ENCODE results near the gene PATL2. TPM values are rescaled to one million over a fixed set of nuclear protein-coding genes. Genes with fewer than 3 reads are reported as not detected.

Gene PATL2
- total RNA-seq, 2 experiments from 2014 or later: 4.8 to 8.8 TPM

DNA sequence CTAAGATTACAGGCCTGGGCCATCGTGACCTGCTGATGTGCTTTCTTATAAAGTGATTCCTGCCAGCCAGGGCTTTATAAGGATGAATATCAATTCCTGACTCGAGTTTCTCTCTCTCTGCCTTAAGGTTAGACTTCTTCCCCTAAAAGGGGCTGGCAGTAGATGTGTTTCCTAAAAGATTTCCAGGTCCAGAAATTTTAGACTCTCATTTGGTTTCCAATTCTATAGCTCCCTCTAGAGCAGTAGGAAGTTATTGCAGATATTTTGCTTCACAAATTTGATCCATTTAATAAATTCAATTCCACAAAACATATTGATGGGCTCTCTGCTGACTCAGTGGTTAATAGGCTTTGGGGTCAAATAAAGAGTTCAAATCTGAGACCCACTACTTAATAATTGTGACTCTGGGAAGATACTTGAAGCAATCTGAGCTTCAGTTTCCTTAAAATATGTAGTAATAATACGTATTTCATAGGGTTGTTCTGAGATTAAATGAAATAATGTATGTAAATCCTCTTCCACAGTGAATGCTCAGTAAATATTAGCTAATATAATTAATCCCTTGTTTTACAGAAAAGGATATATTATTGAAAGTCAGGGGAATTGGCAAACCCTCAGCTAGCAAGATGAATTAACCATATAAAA, 27.3 kb upstream of the PATL2 start:
- intact Hi-C loops (cut with micrococcal nuclease; ENCODE audit: unreplicated experiment): loop anchor here (1.0 to 5.0 kb wide), 3 partner anchors 75 to 311 kb away; partner anchors contain the start of genes CTDSPL2 and SPG11
- H3K9me3 ChIP-seq (ENCODE audit: low read length): no peaks in the 10 kb centered on the region
- no TSS peak for BruUV-seq (replicated peaks)
- H3K4me1 ChIP-seq (ENCODE audit: insufficient read depth, low read length, poor library complexity, severe bottlenecking): peaks cover 35% of the 10 kb centered on the region
- no peak for TF ChIP-seq EZH2phosphoT487 (IDR thresholded peaks at IDR 0.05; ENCODE audit: borderline replicate concordance, low read depth, low read length)
- TF ChIP-seq, protein P1, sequence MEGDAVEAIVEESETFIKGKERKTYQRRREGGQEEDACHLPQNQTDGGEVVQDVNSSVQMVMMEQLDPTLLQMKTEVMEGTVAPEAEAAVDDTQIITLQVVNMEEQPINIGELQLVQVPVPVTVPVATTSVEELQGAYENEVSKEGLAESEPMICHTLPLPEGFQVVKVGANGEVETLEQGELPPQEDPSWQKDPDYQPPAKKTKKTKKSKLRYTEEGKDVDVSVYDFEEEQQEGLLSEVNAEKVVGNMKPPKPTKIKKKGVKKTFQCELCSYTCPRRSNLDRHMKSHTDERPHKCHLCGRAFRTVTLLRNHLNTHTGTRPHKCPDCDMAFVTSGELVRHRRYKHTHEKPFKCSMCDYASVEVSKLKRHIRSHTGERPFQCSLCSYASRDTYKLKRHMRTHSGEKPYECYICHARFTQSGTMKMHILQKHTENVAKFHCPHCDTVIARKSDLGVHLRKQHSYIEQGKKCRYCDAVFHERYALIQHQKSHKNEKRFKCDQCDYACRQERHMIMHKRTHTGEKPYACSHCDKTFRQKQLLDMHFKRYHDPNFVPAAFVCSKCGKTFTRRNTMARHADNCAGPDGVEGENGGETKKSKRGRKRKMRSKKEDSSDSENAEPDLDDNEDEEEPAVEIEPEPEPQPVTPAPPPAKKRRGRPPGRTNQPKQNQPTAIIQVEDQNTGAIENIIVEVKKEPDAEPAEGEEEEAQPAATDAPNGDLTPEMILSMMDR (conservative IDR thresholded peaks at IDR 0.05; ENCODE audit: low read length): peak; percentile 99
- no peak overlapping the region for H3K4me2 ChIP-seq (ENCODE audit: low read length)
- DNase-seq (ENCODE audit: low spot score): peak; percentile 67
- ChIA-PET CTCF (ENCODE audit: unreplicated experiment) (interaction anchor here (0.9 kb wide), 1 partner anchor 10 kb away, joined by 3 read pairs; no protein-coding TSS in a partner anchor), POLR2A (interaction anchor here (0.9 to 6.1 kb wide), 7 partner anchors 10 to 146 kb away, joined by 3 to 72 read pairs (median 7); partner anchors contain the start of genes B2M, PATL2 and SPG11)
- H3K36me3 ChIP-seq (ENCODE audit: insufficient read depth, low read length): no peaks in the 10 kb centered on the region
- no peaks in the 10 kb centered on the region for H3K9me2 ChIP-seq (ENCODE audit: insufficient read depth, low read length)
- H3K27ac ChIP-seq (ENCODE audit: low read depth, low read length, poor library complexity, severe bottlenecking): no peak overlapping the region
- H3K79me2 ChIP-seq (ENCODE audit: insufficient read depth, low read depth, low read length): no peaks in the 10 kb centered on the region
- H3K4me3 ChIP-seq (ENCODE audit: low read depth, low read length, poor library complexity, severe bottlenecking): no peak overlapping the region
- H2AFZ ChIP-seq (ENCODE audit: low read length): no peak overlapping the region
- no peaks in the 10 kb centered on the region for H4K20me1 ChIP-seq (ENCODE audit: insufficient read depth, low read length)

DNA sequence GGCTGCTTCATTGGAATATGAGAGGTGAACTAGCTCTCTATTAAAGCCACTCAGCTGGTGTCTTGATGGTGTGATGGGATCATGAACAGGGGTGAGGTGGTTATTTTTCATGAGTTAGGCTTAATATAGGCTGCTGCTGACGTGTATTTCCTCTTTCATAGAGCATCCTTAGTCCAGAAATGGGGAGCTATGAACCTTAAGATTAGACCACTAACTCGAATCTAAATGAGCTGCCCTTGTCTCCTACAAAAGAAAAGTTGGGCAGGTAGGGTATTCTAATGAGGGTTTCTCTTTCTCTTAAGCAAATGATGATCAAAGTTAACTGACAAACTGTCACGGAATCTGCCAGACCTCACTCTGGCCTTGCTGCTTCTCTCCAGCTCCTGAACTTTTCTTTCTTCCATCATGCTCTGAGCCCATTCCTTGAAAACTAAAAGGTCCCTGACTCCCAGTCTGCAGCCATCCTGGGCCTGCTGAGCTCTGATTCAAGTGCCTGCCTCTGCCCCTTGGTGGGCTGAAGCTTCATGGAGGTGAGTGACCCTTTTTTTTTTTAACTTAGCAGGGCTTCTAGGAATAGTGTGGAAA, 25.1 kb upstream of the PATL2 start, which contains the start of gene TRIM69:
TSS of gene TRIM69 (plus strand) at position 348 of the 585 bp plus-strand sequence. CDS start at position 525, 177 bp downstream.
- TF ChIP-seq, protein P1 (conservative IDR thresholded peaks at IDR 0.05; ENCODE audit: low read length): no peak
- no peak for TF ChIP-seq EZH2phosphoT487 (IDR thresholded peaks at IDR 0.05; ENCODE audit: borderline replicate concordance, low read depth, low read length)
- DNase-seq (ENCODE audit: low spot score): peak; percentile 39
- ChIA-PET POLR2A (interaction anchor here (0.7 to 6.1 kb wide), 20 partner anchors 10 to 572 kb away, joined by 3 to 72 read pairs (median 4); partner anchors contain the start of genes B2M, PATL2 and SPG11), CTCF (ENCODE audit: unreplicated experiment) (interaction anchor here (0.9 to 1.9 kb wide), 7 partner anchors 7 to 152 kb away, joined by 3 to 15 read pairs (median 3); partner anchors contain the start of gene SPG11)
- H3K27ac ChIP-seq (ENCODE audit: low read depth, low read length, poor library complexity, severe bottlenecking): peak within 1 kb of the TSS; percentile 62
- no peaks in the 10 kb centered on the region for H3K9me3 ChIP-seq (ENCODE audit: low read length)
- H3K4me2 ChIP-seq (ENCODE audit: low read length): peak within 1 kb of the TSS; percentile 72
- H3K4me3 ChIP-seq (ENCODE audit: low read depth, low read length, poor library complexity, severe bottlenecking): peak within 1 kb of the TSS; percentile 36
- no peaks in the 10 kb centered on the region for H4K20me1 ChIP-seq (ENCODE audit: insufficient read depth, low read length)
- no peaks in the 10 kb centered on the region for H3K9me2 ChIP-seq (ENCODE audit: insufficient read depth, low read length)
- no TSS peak for BruUV-seq (replicated peaks)
- peaks cover 8% of the 10 kb centered on the region for H3K36me3 ChIP-seq (ENCODE audit: insufficient read depth, low read length)
- no peaks in the 10 kb centered on the region for H3K79me2 ChIP-seq (ENCODE audit: insufficient read depth, low read depth, low read length)
- intact Hi-C loops (cut with micrococcal nuclease; ENCODE audit: unreplicated experiment): loop anchor here (2.0 to 5.0 kb wide), 2 partner anchors 23 to 309 kb away; partner anchors contain the start of gene CTDSPL2
- H2AFZ ChIP-seq (ENCODE audit: low read length): peak within 1 kb of the TSS; percentile 97
- H3K4me1 ChIP-seq (ENCODE audit: insufficient read depth, low read length, poor library complexity, severe bottlenecking): peaks cover 35% of the 10 kb centered on the region

All from OCI-LY7 (cell line).